HG03196 (cell line): ENCODE measurements around the gene TCF7L2.

Experiments used
- ATAC-seq: cut with Tn5 transposase; IDR thresholded peaks from one replicate; pipeline ENCODE4 v1.9.1; 2021; ENCODE audit not compliant: unreplicated experiment

The TCF7L2 gene

DNA sequence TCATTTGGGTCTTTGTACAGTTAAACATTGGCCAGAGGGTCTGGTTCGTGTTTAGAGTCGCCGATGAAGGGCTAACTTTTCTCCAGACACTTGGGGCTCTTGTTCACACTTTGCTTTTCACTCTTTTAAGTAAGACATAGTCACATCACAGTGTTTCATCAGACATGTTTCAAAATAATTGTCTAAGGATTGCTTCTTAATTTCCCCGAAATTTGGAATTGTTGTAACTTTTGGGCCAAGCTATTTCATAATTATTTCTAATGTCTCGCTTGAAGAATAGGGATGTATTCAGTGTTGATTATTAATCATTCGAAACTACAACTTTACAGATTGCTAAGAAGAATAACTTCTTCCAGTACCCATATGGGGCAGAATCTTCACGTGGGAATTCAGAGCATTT, 92.8 kb downstream of the TCF7L2 start:
- ATAC-seq = no peak

DNA sequence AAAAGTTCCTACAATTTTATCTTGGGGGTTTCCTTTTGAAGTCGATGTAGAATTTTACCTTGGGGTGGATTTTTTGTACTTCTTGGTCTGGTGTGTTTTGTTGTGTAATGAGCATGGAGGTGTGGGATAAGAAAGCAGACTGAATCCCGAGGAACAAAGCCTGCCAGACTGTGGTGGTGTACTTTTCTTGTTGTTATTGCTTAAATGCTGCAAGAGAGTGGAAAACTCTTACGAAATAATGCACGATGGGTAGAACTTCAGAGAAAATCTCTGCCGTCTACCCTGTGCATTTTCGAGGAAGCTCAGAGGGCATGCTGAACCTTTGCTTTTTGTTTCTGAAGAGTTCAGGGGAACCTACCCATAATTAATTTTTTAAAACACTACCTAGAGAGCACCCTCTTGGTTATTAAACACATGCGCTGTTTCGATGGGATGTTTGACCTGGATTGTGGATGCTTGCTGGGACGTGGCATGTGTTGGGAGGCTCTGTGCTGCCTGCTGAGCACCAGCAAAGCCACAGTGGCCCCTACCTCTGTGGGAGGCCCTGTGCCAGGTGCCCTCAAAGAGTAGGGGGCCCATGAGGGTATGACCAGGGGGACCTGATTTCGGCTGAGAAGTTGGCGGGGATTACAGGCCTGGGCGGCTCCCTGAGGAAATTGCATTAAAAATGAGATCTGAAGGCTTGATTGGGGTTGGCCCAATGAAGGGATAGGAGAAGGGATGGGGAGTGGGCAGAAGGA, 94.1 kb downstream of the TCF7L2 start:
- ATAC-seq = no peak

DNA sequence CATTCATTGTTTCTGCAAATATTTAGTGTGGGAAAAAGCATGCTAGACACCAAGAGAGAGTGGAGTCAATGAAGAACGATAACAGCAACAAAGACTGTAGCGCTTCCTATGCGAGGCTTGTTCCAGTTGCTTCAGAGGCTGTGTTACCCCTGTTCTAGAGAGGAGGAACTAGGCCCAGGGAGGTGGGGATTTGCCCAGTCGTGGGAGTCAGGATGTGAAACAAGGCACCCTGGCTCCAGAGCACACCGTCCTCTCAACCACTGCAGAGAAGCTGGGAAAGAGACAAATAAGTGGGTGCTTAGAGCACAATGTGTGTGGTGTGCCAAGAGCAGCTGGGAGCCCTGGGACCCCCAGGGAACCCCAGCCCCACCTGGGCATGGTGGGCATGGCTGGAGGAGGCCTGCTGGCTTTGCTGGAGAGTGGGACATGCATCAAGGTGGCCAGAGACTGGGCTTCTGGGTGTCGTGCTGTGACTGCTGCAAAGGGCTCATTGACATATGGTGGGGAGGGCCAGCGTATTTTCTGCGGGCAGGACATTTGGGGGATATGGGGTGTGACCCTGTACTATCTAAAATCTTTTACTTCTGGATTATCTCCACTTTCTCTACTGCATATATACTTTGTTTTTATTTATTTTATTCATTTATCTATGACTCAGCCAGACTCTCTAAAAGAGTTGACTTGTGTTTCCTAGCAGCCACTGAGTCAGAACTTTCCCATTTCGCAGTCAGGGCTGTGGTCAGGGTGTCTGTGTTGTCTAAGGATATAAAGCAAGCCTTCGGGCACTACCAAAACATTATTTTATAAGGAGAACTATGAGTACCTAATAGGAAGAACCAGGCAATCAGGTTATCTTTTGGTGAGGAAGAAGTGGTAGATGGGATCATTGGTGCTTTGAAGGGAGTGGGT, 95.4 kb downstream of the TCF7L2 start:
- no peak for ATAC-seq

DNA sequence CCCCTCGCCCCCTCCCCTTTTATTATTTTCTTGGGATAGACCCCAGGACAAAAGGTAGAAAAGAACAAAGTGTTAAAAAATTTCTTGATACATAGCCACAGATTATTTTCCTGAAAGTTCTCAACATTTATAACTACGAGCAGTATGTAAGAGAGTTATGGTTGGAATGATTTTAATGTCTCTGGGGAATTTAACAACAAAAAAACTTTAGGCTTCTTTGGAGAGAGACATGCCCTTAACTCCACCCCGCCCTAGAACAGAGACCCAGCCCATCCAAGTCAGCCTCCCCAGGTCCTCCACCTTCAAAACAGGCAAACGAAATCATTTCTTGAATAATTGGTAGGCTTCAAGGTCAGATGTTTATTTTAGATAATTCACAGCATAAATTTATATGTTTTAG, 97.1 kb downstream of the TCF7L2 start:
- ATAC-seq = no peak

DNA sequence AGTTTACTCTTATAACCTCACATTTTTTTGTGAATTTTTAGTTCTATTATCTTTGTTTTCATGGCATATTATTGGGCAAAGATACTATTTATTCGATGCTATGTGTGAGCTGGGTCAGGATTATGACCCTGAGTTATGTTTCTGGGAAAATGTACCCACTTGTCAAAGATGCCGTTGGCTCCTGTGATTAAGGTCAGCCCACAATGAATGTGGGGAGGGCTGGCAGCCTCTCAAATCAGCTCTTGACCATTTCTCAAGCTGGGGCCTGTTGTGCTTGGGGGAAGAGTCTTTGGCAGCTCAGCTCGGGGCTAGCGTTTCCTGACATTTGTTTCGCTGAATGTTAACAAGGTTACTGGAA, 97.5 kb downstream of the TCF7L2 start:
- ATAC-seq = no peak

DNA sequence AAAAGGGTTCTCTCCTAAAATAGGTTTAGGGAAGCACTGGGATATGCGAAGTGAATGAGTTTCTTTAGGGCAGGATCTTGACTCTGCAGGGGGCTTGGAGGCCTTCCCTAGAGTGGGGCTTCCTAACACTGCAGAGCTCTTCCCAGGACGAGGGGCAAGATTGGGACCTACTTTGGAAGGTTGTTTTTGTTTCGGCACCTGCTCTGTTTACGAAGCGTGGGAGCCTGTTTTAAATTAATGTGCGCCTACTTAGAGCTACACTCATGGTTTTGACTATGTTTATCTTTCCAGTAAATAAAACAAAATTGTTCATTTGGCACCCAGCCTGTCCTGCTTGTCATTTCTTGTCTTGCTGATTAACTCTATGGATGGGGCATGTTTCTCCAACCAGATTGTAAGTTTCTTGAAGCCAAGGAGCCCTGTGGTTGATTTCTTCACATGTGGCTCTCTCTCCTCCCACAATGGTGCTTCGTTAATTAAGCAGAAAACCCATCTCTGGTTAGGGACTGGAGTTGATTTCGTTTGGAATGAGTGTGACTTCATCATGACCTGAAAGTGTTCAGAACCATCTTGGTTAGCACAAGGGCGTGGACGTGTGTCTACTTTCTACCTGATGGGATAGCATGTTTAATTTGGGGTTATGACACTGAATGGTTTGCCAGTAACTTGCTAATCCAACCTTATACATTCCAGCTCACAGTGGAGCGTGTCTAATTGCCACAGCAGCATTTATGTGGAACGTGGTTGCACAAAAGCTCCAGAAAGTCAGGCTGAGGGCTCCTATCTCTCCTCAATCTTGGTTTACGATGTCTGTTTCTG, 98.1 kb downstream of the TCF7L2 start:
- ATAC-seq = no peak

DNA sequence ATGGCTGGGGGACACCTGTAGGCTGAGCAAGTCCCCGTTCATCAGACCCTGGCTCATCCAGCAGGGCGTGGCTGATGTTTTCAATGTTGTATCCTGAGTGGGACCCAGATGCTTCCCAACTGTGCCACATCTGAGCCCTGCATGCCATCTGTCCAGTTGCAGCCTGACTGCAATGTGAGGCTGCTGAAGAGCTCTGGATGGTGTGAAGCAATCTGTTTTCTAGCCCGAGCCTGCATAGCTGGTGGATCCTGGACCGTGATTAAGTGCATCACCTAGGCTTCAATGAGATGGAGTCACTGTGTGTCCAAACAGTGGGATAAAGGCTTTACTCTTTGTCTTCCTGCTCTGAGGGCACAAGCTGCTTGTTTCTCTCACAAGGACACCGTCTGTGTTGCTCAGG, 99.8 kb downstream of the TCF7L2 start:
- no peak for ATAC-seq

DNA sequence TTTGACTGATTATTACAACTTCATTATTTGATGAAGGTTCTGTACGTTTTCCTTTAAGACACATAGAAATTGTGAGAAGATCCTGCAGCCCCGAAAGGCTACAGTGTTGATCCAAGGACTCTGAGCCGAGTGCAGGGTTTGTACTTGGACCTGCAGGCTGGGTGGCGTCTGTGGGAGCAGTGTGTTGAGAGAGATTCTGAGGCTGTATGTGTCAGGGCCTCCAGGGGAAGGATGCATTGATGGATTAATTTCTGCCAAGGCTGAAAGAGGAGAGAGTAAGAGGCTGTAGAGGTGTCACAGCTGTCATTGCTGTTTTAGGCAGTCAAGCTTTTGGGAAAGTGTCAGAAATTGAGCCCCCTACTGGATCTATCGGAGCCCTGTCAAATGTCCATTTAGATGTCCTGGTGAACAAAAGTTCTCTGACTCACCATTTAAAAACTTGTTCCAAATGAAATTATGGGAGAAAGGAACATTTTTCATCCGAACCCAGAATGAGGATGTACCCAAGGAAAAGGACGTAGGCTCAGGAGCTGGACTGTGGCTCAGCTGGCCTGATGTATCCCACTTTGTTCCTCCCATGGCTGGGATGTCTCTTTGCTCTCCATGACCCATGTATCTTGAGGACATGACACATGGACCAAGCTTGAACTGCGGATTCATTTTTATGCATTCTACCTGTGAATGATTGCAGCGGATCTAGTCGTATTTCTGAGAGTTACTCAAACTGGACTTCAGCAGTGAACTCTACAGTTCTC, 102.2 kb downstream of the TCF7L2 start:
- no peak for ATAC-seq

DNA sequence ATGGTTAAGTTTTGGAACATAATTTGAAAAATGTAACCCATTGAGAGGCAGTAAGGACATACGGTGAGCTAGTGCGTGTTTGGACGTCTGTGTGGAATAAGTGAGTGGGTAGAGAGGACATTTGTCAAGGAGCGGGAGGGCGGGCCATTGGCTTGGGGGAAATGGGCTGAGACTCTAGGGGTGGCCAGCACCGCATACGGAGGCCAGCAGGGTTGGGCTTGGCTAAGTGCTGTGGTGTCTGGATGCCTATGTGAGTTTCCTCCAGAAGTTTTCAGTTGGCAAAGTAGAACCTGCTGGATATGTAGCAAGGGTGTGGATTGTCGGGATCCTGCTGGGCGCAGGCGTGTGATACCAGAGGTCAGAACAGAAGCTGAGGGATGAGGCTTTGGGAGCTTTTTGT, 103.0 kb downstream of the TCF7L2 start:
- no peak for ATAC-seq

DNA sequence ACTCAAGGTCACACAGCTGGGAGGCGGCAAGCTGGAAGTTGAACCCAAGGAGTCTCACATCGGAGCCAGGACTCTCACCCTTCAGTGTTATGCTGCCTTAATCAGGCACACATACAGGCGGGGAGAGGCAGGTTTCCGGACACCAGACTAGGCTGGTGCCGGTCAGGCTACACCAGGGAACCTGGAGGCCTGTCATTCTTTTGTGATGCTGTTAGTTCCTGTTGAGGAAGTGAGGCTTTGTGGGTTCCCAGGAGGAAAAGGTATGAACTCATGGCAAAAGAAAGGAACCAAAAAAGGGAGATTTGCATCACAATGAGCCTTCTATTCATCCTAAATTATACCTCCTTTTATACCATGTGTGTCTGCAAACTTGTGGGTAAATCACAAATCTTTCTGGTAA, 103.8 kb downstream of the TCF7L2 start:
- ATAC-seq = no peak

DNA sequence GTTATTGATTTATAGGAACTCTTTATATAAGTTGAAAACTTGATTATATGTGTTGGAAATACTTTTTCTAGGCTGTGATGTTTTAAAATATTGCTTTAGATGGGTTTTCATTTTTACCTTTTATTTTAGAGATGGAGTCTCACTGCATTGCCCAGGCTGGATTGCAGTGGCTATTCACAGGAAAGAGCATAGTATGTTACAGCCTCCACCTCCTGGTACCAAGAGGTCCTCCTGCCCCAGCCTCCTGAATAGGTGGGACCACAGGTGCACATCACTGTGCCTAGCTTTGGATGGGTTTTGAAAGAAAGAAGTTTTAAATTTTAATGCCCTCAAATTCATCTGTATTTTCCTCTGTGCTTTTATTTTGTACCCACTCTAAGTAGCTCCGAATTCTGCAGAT, 105.4 kb downstream of the TCF7L2 start:
- ATAC-seq = no peak

DNA sequence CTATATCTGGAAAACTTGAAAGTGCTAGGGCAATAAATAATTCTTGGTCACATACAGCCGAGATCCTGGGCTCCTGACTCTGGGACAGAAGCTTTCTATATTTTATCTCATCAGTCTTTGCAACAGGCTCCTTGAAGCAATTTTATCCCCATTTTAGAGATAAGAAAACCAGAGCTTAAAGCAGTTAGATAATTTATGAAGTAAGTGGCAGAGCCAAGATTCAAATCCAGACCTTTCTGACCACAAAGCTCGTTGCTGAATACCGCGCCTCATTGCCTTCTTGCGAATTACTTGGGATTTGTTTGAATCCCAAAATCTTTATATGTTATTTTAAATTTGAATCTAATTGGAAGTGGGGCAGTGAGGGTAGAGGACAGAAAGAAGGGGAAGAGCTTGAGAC, 106.0 kb downstream of the TCF7L2 start:
- ATAC-seq = no peak

DNA sequence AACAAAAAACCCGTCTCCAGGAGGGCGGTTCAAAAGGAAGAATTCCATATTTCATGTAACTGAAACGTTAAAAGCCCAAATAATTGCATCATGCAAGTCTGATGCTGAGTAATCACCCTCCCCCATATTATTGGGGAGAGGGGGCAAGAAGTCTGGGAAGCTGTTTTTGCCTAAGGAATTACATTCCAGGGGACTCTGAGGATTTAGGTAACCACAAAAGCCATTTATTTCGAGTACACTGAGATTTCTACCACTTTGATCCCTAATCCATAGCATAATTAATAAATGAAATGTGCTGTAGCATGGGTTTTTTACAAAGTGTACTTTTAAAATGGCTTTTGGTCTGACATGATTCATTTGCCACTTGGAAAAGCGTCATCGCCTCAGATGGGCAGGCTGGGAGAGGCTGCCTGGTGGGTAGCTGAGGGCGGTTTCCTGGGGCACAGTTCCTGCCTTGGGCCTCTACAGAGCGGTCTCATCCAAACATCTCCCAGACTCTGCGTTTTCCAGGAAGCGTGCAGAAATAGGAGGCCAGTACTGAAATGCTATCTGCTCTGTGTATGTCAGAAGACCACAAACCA, 106.5 kb downstream of the TCF7L2 start:
- ATAC-seq = no peak

DNA sequence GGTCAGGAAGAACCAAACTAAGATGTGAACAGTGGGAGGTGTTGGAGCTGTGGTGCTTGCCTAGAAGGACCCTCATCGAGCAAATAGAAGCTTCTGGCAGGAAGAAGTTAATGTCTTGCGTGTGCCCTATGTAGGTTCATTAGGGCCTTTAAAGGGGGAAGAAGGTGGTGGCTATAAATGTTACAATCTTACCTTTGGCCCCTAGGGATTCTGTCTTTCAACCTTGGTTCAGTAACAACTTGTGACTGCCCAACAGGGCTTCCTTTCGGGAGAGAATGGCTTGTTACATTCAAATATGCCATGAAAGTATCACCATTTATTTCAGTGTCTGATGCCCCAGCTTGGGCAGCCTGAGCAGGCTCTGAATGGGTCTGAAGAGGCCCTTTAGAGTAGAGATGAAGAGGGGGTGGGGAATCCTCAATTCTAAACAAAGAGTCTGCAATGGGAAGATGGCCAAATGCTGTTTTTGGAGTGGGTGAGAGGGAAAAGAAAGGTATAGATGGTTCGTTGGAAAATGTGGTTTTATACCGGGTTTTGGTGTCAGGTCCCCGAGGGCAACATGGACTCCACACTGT, 108.0 kb downstream of the TCF7L2 start:
- no peak for ATAC-seq

DNA sequence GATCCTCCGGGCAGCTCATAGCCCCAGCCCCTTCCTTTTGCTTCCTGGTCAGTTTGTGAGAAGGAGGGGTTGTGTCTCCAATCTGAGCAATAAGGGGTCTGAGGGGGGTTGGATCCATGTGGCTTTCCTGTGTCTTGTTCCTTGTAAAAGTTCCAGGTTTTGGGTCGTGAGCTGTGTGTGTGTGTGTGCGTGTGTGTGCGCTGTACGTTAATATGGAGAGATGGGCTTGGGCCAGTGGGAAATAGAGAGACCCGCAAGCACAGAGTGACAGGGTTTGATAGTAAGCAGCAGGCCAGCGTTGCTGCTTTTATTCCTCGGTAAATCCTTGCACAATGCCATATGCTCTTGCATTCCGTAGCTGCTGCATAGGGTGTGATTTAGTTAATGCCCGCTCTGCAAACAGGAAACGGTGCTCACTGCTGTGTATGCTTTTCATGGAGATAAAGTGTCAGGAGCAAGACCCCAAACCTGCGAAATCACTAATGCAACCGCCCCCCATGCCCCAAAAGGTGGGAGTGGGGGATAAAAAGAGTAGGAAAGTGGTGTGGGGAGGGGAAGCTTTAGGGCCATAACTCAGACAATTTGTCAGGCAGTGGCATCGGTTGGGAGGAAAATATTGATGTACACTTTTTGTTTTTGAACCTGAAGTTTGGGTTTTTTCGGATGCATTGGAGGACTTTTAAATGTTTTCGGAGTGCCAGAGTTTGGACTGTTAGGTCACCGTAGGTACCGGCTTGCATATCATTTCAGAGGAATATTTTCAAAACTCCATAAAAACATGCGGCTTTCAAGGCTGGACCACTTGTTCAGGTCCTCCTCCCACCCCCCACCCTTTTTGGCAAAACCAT, 108.7 kb downstream of the TCF7L2 start:
- ATAC-seq = no peak

DNA sequence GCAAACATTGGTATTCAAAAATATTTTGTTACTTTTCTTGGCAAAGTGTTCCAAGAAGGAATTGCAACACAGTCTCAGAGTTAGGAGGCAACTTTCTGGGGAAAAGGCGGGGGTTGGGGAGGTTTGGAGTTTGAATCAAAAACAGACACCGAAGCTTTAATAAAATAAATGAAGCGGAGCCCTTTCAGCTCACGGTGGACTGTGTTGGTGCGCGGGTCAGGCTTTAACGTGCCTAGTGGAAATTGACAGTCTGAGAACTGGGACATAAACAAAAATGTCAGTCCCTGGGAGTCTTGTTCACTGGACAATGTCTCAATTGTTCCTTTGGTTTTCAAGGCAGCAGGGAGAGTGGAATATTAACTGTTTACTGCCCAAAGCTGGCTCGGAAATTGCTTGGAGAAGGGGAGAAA, 109.3 kb downstream of the TCF7L2 start:
- no peak for ATAC-seq

DNA sequence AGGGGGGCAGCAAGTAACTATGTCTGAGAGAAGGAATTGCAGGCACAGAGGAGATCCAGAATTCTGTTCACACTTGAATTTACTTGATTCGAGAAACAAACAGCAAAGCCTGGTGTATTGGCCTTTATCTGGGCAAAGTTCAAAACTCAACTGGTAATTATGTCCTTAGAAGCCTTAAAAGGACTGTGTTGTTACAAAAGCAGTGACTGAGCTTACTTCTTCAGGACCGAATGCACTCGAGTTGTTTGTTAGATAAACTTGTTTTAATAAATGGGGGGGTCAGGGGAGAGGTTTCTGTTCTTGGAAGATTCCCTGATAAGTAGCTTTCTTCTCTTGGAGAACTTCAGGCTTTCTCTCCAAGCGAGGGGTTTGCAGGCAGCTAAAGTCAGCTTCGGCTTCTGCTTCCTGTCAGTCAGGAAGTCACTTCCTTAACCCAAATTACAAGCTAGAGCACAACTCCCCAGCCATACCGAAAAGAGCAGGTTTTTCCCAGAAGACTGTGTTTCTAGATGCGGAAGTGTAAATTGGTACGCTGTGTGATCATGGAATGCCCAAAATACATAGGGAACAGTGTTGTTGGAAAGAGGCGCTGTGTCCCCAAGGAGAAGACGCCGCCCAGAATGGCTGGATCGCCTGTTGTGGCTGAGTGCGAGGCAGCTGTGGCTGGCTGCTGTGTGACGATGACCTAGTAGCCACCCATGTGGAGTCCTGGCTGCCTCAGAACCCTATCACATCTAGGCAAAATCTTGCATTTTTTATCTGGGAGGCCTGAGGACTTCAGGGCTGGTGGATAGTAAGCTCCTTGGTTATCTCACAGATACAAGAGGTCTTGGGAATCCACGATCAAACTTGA, 110.4 kb downstream of the TCF7L2 start:
- ATAC-seq = no peak

DNA sequence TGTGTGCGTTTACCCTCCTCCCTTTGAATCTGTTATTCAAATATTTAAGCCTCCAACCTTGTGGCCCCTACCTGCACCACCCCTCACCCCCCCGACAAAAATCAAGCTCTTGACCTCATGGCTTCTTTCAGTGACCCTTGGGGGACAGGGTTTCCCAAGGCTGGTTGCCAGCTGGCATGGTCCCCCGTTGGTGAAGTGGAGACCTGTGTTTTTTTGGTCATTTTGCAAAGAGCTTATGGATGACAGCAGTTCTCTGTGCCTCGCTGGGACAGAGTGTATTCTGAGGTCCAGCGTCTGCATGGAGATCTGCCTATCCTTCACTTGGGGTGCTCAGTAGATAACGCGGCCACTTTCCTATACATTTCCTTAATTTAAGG, 111.0 kb downstream of the TCF7L2 start:
- no peak for ATAC-seq
